Measurements from ENCODE around the gene KARS1. TPM values are rescaled to one million over a fixed set of nuclear protein-coding genes. Genes with fewer than 3 reads are reported as not detected.
"Not testable (repeated sequence)": the region's sequence is repeated elsewhere in the genome, so short reads cannot be mapped to it uniquely, and the experiment has no call there.

Gene KARS1
- total RNA-seq, 1 experiment from 2014 or later: 232 TPM

DNA sequence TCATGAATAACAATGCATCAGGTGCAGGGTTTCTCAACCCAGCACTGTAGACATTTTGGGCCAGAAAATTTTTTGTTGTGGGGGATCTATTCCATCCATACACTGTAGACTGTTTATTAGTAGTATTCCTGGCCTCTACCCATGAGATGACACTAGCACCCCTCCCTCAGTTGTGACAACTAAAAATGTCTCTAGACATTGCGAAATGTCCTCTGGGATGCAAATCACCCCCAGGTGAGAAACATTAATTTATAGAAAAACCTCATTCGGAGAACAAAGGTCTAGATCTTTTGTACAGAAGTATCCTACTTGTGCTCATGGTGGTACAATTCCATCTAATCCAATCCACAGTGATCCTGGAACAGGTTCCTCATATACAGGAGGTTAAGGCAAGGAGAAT is 28.7 kb downstream of the KARS1 start:
- H3K27ac ChIP-seq: no peak overlapping the region
- no peaks in the 10 kb centered on the region for H3K27me3 ChIP-seq (replicated peaks)
- H3K36me3 ChIP-seq: peaks cover 42% of the 10 kb centered on the region
- no peaks in the 10 kb centered on the region for H3K9me3 ChIP-seq (replicated peaks)
- DNase-seq (ENCODE audit: low read depth in 1 of 2, low spot score in 2 of 2): no peak
- peaks cover 12% of the 10 kb centered on the region for H3K4me1 ChIP-seq (replicated peaks)
- no peak overlapping the region for H3K4me3 ChIP-seq

DNA sequence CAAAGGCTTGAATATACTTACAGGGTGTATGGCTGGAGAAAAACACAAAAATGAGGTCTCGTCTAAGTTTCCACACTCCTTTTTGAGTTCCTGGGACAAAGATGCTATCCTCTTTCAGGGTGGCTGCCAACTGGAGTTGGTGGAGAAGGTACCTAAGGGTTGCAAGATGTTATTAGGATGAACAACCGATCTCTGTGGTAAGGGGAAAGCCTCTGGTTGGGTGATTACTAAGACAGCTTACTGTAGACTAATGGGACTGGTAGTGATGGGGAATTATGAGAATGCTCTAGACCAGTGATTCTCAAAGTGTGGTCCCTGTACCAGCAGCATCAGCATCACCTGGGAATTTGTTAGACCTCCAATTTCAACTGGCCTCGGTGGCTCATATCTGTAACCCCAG is 30.3 kb downstream of the KARS1 start:
- Histone ChIP-seq H3K36me3 (peaks cover 58% of the 10 kb centered on the region), H3K4me1 (replicated peaks) (peaks cover 9% of the 10 kb centered on the region), H3K4me3 (no peak overlapping the region), H3K9me3 (replicated peaks) (no peaks in the 10 kb centered on the region), H3K27ac (no peak overlapping the region), H3K27me3 (replicated peaks) (no peaks in the 10 kb centered on the region)
- no peak for DNase-seq (ENCODE audit: low read depth in 1 of 2, low spot score in 2 of 2)

DNA sequence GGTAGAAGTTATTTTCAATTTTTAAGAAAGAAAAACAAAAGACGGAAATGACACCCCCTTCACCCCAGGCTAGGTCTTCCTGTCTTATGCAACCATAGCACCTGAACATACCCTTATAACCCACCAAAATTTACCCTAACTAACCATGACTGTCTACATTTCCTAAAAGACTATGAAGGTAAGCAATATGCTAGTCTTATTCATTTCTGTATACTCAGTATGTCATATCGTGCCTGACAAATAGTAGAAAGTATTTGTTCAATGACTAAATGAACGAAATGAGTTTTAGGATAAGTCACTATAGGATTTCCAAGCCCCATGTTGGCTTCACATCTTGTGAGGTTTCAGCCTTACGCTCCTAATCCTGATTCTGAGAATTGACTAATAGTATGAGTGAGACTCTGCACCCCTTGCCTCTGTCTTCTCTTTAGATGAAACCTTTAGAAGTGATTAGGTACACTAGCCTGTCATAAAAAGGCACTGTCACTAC is 30.9 kb downstream of the KARS1 start:
- no peak for DNase-seq (ENCODE audit: low read depth in 1 of 2, low spot score in 2 of 2)
- Histone ChIP-seq H3K36me3 (peaks cover 63% of the 10 kb centered on the region), H3K27ac (no peak overlapping the region), H3K9me3 (replicated peaks) (no peaks in the 10 kb centered on the region), H3K4me3 (no peak overlapping the region), H3K27me3 (replicated peaks) (no peaks in the 10 kb centered on the region), H3K4me1 (replicated peaks) (peaks cover 4% of the 10 kb centered on the region)

DNA sequence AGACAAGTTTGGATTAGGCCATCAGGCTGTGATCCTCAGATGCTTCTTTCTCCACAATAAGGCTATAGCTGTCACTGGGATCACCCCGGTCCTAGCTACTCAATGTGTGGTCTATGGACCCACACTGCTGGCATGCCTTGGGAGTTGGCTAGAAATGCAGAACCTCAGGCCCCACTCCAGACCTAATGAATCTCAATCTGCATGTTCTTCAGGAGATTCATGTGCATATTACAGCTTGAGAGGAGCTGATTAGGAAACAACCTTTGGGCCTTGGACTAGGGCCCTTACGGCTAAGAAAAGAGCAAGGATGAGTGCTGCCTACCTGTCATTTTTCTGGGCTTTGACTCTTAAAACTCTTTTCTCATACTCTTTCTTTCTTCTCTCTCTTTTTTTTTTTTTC is 31.8 kb downstream of the KARS1 start:
- Histone ChIP-seq H3K9me3 (replicated peaks) (no peaks in the 10 kb centered on the region), H3K4me1 (replicated peaks) (no peaks in the 10 kb centered on the region), H3K36me3 (peaks cover 71% of the 10 kb centered on the region), H3K27me3 (replicated peaks) (no peaks in the 10 kb centered on the region), H3K4me3 (no peak overlapping the region), H3K27ac (no peak overlapping the region)
- DNase-seq (ENCODE audit: low read depth in 1 of 2, low spot score in 2 of 2): no peak

DNA sequence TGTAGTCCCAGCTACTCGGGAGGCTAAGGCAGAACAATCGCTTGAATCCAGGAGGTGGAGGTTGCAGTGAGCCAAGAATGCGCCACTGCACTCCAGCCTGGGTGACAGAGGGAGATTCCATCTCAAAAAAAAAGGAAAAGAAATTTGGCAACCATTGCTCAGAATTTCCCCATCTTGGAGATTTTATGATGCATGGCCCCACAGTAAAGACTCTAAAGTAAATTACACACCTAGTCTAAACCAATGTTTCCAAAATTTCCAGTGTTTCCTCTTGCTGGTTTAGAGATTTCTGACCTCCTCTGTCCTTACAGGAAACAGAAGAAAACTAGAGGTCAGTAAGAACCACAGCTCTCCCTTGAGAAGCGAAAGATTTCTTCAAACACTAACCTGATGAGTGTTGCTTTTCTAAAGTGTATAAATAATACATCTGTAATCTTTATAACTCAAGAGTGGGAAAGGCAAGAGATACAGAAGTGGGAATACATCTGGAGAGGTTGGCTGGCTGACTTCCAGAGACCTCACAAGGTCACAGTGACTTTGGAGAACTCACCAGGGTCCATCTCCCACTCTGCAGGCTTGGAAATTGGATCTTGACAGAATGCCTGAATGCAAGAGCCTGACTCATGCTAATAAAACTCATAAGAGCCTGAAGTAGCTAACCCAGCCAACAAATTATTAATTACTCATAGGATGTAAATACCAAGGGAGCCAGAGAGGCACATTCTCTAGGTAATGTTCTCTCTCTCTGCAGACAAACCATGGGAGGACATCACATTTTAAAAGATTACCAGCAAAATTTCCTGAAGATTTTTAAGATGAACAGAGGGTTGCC is 33.2 kb downstream of the KARS1 start:
- Histone ChIP-seq H3K27me3 (replicated peaks) (no peaks in the 10 kb centered on the region), H3K36me3 (peaks cover 74% of the 10 kb centered on the region), H3K27ac (no peak overlapping the region), H3K4me1 (replicated peaks) (no peaks in the 10 kb centered on the region), H3K9me3 (replicated peaks) (no peaks in the 10 kb centered on the region), H3K4me3 (no peak overlapping the region)
- no peak for DNase-seq (ENCODE audit: low read depth in 1 of 2, low spot score in 2 of 2)

DNA sequence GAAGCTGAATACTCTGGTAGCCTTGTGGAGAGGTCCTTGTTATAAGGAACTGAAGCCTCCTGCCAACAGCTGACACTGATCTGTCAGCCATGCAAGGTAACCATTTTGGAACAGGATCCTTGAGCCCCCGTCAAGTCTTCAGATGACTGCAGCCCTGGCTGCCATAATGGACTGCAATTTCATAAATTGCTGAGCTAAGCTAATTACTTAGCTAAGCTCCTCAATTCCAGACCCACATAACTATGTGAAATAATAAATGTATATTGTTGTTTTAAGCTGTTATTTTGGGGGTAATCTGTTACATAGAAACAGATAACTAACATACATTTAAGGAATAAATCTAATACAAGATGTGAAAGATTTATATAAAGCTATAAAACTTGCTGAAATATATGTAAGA is 41.0 kb downstream of the KARS1 start:
- Histone ChIP-seq H3K9me3 (replicated peaks) (no peaks in the 10 kb centered on the region), H3K4me3 (no peak overlapping the region), H3K4me1 (replicated peaks) (no peaks in the 10 kb centered on the region), H3K27ac (no peak overlapping the region), H3K27me3 (replicated peaks) (no peaks in the 10 kb centered on the region), H3K36me3 (peaks cover 86% of the 10 kb centered on the region)
- no peak for DNase-seq (ENCODE audit: low read depth in 1 of 2, low spot score in 2 of 2)

- Histone ChIP-seq H3K4me1 (replicated peaks) (no peaks in the 10 kb centered on the region), H3K27ac (no peak overlapping the region), H3K36me3 (peaks cover 82% of the 10 kb centered on the region), H3K9me3 (replicated peaks) (no peaks in the 10 kb centered on the region), H3K4me3 (no peak overlapping the region), H3K27me3 (replicated peaks) (no peaks in the 10 kb centered on the region)
- no peak for DNase-seq (ENCODE audit: low read depth in 1 of 2, low spot score in 2 of 2)
These were observed 44.2 kb downstream of the KARS1 start for GRCh38 chr16:75603241-75603640.

GRCh38 chr16:75599452-75600277 is 47.8 kb downstream of the KARS1 start:
- Histone ChIP-seq H3K27me3 (replicated peaks) (no peaks in the 10 kb centered on the region), H3K4me1 (replicated peaks) (peaks cover 3% of the 10 kb centered on the region; the same call in 1 of the 2 replicates), H3K9me3 (replicated peaks) (no peaks in the 10 kb centered on the region), H3K27ac (no peak overlapping the region), H3K36me3 (peaks cover 68% of the 10 kb centered on the region), H3K4me3 (no peak overlapping the region)
- no peak for DNase-seq (ENCODE audit: low read depth in 1 of 2, low spot score in 2 of 2)

GRCh38 chr16:75593825-75594820 is 53.3 kb downstream of the KARS1 start:
- no peaks in the 10 kb centered on the region for H3K27me3 ChIP-seq (replicated peaks)
- DNase-seq (ENCODE audit: low read depth in 1 of 2, low spot score in 2 of 2): peak in 1 of 2 experiments; percentile 4
- peak overlapping the region; percentile 48 for H3K27ac ChIP-seq
- H3K4me3 ChIP-seq: no peak overlapping the region
- peaks cover 12% of the 10 kb centered on the region; the same call in 1 of the 2 replicates for H3K4me1 ChIP-seq (replicated peaks)
- H3K9me3 ChIP-seq (replicated peaks): no peaks in the 10 kb centered on the region
- peaks cover 24% of the 10 kb centered on the region for H3K36me3 ChIP-seq

DNA sequence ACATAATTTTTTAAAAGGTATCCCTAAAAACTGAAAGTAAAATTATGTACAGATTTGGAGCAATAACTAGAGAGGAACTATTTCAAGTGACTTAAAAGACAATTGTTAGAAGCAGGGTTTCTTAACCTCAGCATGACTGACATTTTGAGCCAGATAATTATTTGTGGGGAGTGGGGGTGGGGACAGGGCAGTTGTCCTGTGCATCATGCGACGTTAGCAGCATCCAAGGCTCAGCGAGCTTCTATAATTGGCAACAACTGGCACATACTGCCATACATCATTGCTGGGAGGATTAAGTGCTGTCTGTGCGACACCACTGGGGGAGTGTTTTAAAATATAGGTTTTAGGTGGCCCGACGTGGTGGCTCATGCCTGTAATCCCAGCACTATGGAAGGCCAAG is 54.2 kb downstream of the KARS1 start:
- no peak overlapping the region for H3K27ac ChIP-seq
- H3K4me3 ChIP-seq: no peak overlapping the region

DNA sequence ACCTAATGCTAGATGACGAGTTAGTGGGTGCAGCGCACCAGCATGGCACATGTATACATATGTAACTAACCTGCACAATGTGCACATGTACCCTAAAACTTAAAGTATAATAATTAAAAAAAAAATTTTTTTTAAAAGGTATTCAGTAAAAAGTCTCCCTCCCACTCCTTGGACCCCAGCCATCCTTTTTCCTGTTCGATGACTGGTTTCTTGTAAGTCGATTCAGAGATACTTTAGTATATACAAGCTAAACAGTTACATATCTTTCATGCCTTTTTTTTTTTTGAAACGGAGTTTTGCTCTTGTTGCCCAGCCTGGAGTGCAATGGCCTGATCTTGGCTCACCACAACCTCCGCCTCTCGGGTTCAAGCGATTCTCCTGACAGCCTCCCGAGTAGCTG is 55.5 kb downstream of the KARS1 start:
- H3K27ac ChIP-seq; H3K27me3 ChIP-seq (replicated peaks); DNase-seq (ENCODE audit: low read depth in 1 of 2, low spot score in 2 of 2); H3K9me3 ChIP-seq (replicated peaks); H3K4me3 ChIP-seq: not testable (repeated sequence)
- H3K4me1 ChIP-seq (replicated peaks): peaks cover 12% of the 10 kb centered on the region; the same call in 1 of the 2 replicates
- H3K36me3 ChIP-seq: peaks cover 11% of the 10 kb centered on the region

More for the DNA sequence above, 54.2 kb downstream of the KARS1 start:
- Histone ChIP-seq H3K27me3 (replicated peaks) (no peaks in the 10 kb centered on the region), H3K36me3 (peaks cover 23% of the 10 kb centered on the region), H3K9me3 (replicated peaks) (no peaks in the 10 kb centered on the region), H3K4me1 (replicated peaks) (peaks cover 12% of the 10 kb centered on the region; the same call in 1 of the 2 replicates)
- no peak for DNase-seq (ENCODE audit: low read depth in 1 of 2, low spot score in 2 of 2)

- Histone ChIP-seq H3K4me1 (replicated peaks) (peaks cover 12% of the 10 kb centered on the region; the same call in 1 of the 2 replicates), H3K36me3 (peaks cover 8% of the 10 kb centered on the region), H3K27ac (no peak overlapping the region), H3K9me3 (replicated peaks) (no peaks in the 10 kb centered on the region), H3K4me3 (no peak overlapping the region), H3K27me3 (replicated peaks) (no peaks in the 10 kb centered on the region)
- DNase-seq (ENCODE audit: low read depth in 1 of 2, low spot score in 2 of 2): no peak
These were observed 56.3 kb downstream of the KARS1 start for GRCh38 chr16:75590920-75591843.

Measured in SJSA1 (cell line).